GM04503 (cell line): Measurements from ENCODE around the gene SNX13.
A peak's percentile ranks its signal among the peaks of the same experiment; 100 is the strongest.

Experiments
- DNase-seq: peaks from one replicate; pipeline ENCODE4 v3.0.0-alpha.2; 2012; ENCODE audit warnings: low read depth

The SNX13 gene

DNA sequence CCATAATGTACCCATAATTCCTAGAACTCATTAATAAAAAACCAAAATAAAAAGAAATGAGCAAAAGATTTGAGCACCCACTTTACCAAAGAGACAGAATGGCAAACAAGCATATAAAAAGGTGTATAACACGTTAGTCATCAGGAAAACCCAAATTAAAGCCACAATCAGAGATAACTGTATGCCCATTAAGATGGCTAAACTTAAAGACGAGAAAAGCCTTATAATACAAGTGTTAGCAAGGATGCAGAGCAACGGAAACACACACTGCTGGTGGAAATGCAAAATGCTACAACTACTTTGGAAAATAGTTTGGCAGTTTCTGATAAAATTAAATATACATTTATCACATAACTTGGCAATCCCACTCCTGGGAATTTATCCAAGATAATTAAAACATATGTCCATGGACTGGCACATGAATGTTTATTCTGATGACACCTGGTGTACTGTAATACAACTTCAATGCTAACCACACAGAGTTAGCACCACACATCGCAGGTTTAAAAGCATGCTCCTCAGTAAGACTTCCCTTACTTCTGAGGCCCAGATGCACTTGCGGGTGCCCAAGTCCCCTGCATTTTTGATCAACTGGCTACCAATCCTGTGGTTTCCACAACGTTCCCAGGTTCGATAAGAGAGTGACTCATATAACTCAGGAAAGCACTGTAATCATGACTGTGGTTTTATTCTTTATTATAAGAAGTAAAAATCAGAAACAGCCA is 158.6 kb downstream of the SNX13 start:
- no peak for DNase-seq

DNA sequence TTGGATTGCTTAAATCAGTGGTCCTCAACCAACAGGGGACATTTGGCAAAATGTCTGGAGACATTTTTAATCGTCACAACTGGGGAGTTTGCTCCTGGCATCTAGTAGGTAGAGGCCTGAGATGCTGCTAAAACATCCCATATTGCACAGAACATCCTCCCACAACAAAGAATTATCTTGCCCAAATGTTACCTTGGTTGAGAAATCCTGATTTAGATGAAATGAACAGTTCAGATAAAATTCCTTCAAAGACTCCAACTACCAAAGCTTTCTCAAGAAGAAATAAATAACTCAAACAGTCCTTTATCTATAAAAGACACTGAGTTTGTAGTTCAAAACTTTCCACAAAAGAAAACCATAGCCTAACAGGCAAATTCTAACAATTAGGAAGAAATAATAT is 160.9 kb downstream of the SNX13 start:
- no peak for DNase-seq

DNA sequence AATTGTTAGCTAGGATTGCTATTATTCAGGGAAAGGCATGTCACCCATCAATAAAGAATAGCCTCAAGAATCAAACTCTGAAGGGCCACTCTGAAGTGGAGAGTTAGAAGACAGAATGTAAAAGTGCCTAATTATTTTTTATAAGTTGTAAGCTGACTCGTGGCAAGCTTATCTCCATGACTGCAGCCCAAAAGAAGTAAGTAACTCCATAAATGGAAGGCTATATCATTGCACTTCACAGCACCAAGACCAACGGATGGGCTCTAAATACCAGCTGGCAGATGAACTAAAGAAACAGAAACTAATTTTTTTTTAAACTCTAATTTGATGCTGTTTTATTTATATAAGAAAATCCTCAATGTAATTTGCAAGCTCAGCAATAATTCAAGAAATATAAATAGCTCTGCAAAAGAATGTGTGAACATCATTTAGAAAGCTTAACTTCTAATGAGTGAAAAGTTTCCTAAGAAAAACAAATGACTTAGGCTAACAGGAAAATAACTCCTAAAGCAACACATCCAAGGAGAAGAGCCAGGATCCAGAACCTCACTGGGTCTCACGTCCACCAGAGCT is 165.5 kb downstream of the SNX13 start:
- no peak for DNase-seq

DNA sequence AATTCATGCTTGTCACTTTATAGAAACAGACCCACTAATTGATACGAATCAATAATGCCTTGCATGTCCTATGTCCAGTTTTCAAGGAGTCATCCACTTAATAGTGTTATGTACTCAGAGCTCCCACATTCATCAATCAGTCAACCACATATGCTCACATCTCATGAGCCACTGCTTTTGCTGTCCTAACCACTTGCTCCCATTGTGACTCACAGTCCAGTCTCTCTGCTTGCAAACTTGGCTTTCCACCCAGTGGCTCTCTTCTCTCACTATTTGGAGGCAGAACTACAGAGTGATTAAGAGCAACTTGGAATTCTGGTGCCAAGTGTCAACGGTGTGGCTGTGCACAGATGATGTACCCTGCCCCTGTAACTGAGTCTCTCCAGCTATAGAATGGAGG is 166.0 kb downstream of the SNX13 start:
- peak; percentile 62 for DNase-seq

DNA sequence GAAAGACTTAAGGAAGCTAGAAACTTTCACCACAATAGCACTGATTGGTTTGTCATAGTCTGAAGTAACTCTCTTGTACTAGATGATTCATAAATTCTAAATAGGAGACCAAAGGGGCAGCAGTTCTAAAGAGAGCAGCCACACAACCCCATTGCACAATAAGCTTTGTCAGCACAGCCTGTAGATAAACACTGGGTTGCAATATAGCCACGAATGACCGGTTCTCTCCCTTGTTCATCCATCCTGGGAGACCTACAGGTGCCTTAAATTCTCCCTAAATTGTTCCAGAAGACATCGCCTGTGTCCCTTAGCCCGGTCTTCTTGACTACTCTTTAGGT is 167.0 kb downstream of the SNX13 start:
- DNase-seq = peak; percentile 62

DNA sequence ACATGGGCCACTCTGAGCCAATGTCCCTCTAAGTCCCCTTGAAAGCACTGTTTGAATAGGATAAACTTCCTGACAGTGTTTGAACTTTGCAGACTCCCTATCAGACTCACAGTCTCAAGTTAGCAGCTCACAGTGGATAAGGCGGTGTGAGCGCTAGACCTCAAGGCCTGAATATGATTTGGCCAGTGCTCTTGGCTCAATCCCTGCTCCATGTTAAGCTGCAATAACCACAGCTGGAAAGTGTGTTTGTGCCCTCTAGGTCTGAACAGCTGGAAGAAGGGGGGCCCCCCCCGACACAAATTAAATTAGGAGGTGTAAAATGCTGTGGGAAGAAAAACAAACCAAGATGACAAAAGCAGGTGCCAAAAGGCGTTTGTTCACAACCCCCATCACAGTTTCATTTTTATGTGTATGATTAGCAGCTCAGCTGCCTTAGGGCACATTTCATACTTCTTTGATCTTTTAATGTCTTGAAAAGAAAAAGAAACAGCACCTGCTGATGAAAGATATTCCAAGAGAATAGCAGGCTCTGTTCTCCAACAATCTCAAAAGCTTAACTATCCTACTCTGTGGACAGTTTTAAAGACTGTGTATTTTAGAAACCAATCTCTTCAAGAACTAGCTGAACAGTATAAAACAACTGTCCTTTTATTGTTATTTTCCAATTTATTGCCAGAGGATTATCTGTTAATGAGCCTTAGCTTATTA is 167.6 kb downstream of the SNX13 start:
- DNase-seq = no peak

DNA sequence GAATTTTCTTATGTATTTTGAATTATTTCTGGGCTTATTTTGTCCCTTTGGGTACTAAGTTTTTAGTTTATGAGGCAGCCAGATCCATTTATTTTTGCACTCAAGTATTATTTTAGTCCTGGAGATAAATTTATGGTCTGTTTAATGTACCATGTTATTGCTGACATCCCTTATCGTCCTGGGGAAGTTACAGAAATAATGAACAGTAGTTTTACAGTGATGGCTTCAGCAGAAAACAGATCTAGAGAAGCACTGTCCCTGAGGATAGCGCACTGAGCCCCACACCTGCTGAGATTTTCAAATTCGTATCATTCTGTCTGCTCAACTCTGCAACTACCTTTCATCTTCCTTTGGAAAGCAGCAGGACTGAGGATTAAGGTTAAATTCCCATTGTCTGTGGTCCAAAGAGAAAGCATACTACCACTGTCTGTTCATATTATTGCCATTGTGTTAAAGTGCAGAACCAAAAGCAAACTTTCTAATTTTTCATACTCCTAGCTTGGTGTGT is 168.3 kb downstream of the SNX13 start:
- no peak for DNase-seq

DNA sequence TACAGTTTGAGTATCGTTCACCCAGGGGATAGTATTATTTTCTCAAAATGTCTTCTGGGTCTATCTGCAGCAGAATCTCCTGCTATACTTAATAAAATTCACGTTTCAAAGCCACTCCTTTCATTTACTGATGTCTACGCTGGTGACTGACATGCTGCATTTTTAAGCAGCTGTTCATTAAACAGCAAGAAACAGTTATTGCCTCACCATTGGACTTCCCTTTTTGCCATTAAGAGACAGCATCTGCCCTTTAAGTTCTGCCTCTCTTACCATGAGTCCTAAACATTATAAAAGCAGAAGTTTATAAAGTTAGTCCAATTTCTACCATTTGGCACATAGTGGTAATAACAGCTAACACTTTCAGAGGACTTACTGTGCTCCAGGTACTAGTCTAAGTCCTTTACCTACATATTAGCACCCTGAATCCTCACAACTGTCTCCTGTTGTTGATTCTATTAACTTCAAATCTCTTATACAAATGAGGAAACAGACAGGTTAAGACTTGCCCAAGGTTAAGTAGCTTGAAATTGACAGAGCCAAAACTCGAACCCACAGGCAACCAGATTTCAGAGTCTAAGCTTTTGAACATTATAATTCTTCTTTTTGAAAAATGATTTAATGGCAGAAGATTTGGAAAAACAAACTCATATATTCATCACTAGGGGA is 169.5 kb downstream of the SNX13 start:
- DNase-seq = no peak

DNA sequence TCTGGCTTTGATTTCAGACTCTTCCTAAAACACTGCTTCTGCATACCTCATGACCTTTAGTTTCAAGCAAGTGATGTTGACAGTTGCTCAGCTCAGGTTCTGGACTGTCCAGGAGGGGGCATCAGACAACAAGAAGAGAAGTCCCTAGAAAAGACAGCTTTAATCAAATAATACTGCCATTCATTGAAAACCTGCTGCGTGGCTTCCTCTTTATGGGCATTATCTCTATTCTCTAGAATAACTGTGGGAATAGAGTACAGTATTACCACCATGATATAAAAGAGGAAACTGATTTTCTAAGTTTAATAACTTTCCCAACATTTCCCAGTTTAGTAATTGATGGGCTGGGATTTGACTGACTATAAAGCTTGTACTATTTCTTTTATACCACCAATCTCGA is 170.4 kb downstream of the SNX13 start:
- no peak for DNase-seq

DNA sequence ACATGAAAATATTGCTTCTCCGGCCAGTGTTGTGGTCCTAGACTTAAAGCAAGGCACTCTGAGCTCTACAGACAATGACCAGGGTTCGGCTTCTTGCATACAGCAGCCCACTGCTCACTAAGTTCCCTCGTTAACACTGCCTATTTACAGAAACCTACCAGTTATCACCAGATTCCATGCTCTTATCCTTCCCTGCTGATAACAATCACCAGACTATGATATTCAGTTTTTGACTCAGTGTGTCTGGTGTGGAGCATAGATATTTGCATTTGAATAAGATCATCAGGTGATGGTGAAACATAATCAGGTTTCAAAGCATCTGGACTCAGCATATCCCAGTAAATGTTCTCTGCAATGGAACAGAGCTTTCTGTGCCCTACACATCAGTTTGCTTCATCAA is 182.3 kb downstream of the SNX13 start:
- no peak for DNase-seq

DNA sequence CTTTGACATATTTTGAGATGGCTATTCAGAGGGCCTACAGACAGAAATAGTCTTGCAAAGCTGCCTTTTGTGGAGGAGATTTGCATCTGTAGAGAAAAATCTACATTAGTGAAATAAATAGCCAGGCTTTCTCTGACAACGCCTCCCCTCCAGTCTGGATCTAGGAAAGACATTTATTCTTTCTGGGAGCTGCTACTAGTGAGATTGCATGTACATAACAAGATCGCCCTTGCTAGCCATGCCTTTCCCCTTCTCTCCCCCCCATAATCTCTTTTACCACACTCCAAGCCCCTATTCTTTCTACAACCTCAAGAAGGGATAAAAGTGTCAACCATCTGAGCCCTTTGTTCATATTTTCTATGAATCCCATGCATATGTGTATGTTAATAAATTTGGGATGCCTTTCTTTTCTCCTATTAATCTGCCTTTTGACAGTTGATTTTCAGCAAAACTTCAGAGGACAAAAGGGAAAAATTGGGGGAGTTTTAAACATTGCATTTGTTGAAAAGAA is 194.2 kb downstream of the SNX13 start:
- DNase-seq = no peak

DNA sequence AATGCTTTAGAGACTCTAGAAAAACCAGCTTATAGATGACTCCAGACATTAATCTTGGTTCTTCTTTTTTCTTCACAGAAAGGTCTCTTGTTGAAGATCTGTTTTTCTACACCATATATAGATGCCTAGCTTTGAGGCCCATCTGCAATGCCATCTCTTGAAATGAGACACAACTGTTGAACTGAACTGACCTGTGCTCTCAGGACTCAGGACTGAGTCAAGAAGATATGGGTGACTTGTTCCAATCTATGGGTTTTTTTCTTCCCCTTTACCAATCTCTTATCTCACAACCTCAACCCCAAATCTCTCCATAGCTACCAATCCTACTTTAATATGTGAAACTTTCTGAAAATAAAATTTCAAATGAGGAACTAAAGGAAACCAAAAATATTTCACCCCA is 194.7 kb downstream of the SNX13 start:
- no peak for DNase-seq

DNA sequence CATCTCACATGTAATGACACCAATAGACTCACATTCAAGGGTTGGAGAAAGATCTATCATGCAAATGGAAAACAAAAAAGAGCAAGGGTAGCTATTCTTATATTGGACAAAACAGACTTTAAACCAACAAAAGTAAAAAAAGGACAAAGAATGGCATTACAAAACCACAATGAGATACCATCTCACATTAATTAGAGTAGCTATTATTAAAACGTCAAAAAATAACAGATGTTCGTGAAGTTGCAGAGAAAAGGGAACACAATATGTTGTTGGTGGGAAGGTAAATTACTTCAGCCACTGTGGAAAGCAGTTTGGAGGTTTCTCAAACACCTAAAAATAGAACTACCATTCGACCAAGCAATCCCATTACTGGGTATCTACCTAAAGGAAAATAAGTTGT is 197.0 kb downstream of the SNX13 start:
- no peak for DNase-seq

DNA sequence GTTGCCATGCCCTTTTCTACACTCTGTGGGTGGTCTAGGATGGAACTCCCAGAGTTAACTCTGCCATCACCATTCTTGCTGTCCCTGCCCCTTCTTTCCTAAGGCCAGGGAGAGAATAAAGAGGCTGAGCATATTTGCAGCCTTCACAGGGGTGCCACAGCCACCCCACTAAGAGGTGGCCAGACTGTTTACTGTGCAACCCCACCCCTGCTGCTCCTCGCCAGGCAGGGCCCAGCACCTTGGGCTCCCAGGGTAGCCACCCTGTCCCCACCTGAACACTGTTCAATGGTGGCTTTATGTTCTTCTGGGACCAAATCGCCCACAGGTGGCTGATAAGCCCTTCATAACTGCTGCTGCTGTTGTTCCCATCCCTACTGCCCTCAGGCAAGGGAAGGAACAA is 198.9 kb downstream of the SNX13 start:
- DNase-seq = no peak
